SK-N-SH treated with all-trans-retinoic acid at 6 μM for 48 hours (cell line): ENCODE data around the gene IQUB.

Experiments
- ZFP3 ChIP-seq: fragments of 250-450 bp; sonication (Bioruptor Pico); IDR thresholded peaks from 2 replicates; pipeline ENCODE4 v1.5.0; 2020; ENCODE audit warnings: mild to moderate bottlenecking, moderate library complexity
- ZFP30 ChIP-seq: fragments of 450-650 bp; formaldehyde crosslinking; IDR thresholded peaks from 2 replicates; pipeline ENCODE4 v1.5.0; 2022; ENCODE audit warnings: mild to moderate bottlenecking, moderate library complexity
- TF ChIP-seq, protein P1 (sequence below): fragments of 250-450 bp; sonication (Bioruptor Pico); IDR thresholded peaks from 2 replicates; pipeline ENCODE4 v1.8.0; 2020; ENCODE audit warnings: mild to moderate bottlenecking, moderate library complexity, borderline replicate concordance

- TF ChIP-seq, protein P1, sequence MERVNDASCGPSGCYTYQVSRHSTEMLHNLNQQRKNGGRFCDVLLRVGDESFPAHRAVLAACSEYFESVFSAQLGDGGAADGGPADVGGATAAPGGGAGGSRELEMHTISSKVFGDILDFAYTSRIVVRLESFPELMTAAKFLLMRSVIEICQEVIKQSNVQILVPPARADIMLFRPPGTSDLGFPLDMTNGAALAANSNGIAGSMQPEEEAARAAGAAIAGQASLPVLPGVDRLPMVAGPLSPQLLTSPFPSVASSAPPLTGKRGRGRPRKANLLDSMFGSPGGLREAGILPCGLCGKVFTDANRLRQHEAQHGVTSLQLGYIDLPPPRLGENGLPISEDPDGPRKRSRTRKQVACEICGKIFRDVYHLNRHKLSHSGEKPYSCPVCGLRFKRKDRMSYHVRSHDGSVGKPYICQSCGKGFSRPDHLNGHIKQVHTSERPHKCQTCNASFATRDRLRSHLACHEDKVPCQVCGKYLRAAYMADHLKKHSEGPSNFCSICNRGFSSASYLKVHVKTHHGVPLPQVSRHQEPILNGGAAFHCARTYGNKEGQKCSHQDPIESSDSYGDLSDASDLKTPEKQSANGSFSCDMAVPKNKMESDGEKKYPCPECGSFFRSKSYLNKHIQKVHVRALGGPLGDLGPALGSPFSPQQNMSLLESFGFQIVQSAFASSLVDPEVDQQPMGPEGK (CRISPR knock-in tag): no peak
- TF ChIP-seq ZFP30 (no peak), ZFP3 (CRISPR knock-in tag) (no peak)
Observed at GRCh38 chr7:123535517-123535916, 1.1 kb upstream of the IQUB start.
